Measurements from ENCODE around the gene F8.

Gene F8
- 4.1 reads per million, percentile 16 among the genes with 10 or more reads in this experiment for total RNA-seq

- no peak for DNase-seq
Observed at GRCh38 chrX:155022585-155022984, at the start of gene F8. F8 (minus strand) TSS chrX:155022723; CDS start chrX:155022552, 171 bp downstream.

- no peak for DNase-seq
Observed at GRCh38 chrX:155071694-155072280, 49.3 kb upstream of the F8 start.

- DNase-seq: peak; percentile 64
Observed at GRCh38 chrX:155070975-155071693, 48.6 kb upstream of the F8 start, which contains the start of the genes BRCC3, CMC4 and MTCP1. BRCC3 (plus strand) TSS chrX:155071508; CDS start chrX:155071528, 20 bp downstream. CMC4 (minus strand) TSS chrX:155071136; CDS start chrX:155064023, 7,113 bp downstream. MTCP1 (minus strand) TSS chrX:155071136; CDS start chrX:155066010, 5,126 bp downstream.

GRCh38 chrX:155070663-155070974 lies 48.1 kb upstream of the F8 start:
- no peak for DNase-seq

GRCh38 chrX:155070038-155070437 lies 47.5 kb upstream of the F8 start:
- DNase-seq: no peak

- DNase-seq: no peak
Observed at GRCh38 chrX:155069414-155069813, 46.9 kb upstream of the F8 start.

- DNase-seq: no peak
Observed at GRCh38 chrX:155068165-155068564, 45.6 kb upstream of the F8 start.

GRCh38 chrX:155065035-155065734 lies 42.7 kb upstream of the F8 start:
- DNase-seq: no peak

- no peak for DNase-seq
Observed at GRCh38 chrX:155061760-155062159, 39.2 kb upstream of the F8 start.

GRCh38 chrX:155056877-155057792 lies 34.6 kb upstream of the F8 start:
- DNase-seq: peak; percentile 31

- no peak for DNase-seq
Observed at GRCh38 chrX:155056471-155056870, 33.9 kb upstream of the F8 start.

GRCh38 chrX:155055494-155055893 lies 33.0 kb upstream of the F8 start:
- no peak for DNase-seq

GRCh38 chrX:155054255-155054654 lies 31.7 kb upstream of the F8 start:
- no peak for DNase-seq

GRCh38 chrX:155053656-155054055 lies 31.1 kb upstream of the F8 start:
- no peak for DNase-seq

- DNase-seq: no peak
Observed at GRCh38 chrX:155052738-155053498, 30.4 kb upstream of the F8 start.

GRCh38 chrX:155048977-155049619 lies 26.6 kb upstream of the F8 start:
- peak; percentile 30 for DNase-seq

- no peak for DNase-seq
Observed at GRCh38 chrX:155046811-155047528, 24.4 kb upstream of the F8 start.

GRCh38 chrX:155046129-155046810 lies 23.7 kb upstream of the F8 start:
- DNase-seq: no peak

GRCh38 chrX:155035688-155036087 lies 13.2 kb upstream of the F8 start:
- no peak for DNase-seq

GRCh38 chrX:155031657-155032056 lies 9.1 kb upstream of the F8 start:
- no peak for DNase-seq
